Fibroblast of lung (primary cell): Measurements from ENCODE around the gene ADRA2C.

Source experiments
- CTCF ChIP-seq, 2 donors: IDR thresholded peaks in 1 of 2; conservative IDR thresholded peaks in 1 of 2; 1 replicate in 1 of 2; 2 replicates in 1 of 2; pipeline ENCODE4 v1.5.1; 2011 to 2012; ENCODE audit warnings: low read length in 2 of 2, control low read depth in 1 of 2, inconsistent platforms in 1 of 2, low read depth in 1 of 2, mild to moderate bottlenecking in 1 of 2
- EZH2 ChIP-seq: IDR thresholded peaks from 2 replicates; pipeline ENCODE4 v1.5.1; 2012; ENCODE audit warnings: low read length, control low read depth, mild to moderate bottlenecking; ENCODE audit errors: missing control alignments

GRCh38 chr4:3749081-3749480 is 17.1 kb upstream of the ADRA2C start:
- no peak for TF ChIP-seq CTCF (conservative IDR thresholded peaks at IDR 0.05 in 1 of 2, IDR thresholded peaks at IDR 0.05 in 1 of 2; ENCODE audit: low read depth in 1 of 2, low read length in 2 of 2)
- TF ChIP-seq EZH2 = no peak
